ENCODE measurements around the gene ALDH3B1. TPM values are rescaled to one million over a fixed set of nuclear protein-coding genes. Genes with fewer than 3 reads are reported as not detected.

Gene ALDH3B1
- total and polyA plus RNA-seq, 10 of the 15 experiments (the other 5 are each of a cell fraction or from before 2014, with no cell fraction given) = 0.03 to 0.37 (median 0.17) TPM; not detected in 3

GRCh38 chr11:68003846-68004550 is 6.1 kb upstream of the ALDH3B1 start, which contains the start of gene UNC93B1 (continued):
- TF ChIP-seq IRF5 (IDR thresholded peaks at IDR 0.05; ENCODE audit: borderline replicate concordance) = no peak
- peak; percentile 57 for TF ChIP-seq SP1 (IDR thresholded peaks at IDR 0.05; ENCODE audit: low read depth, low read length)
- TF ChIP-seq SMAD1 (IDR thresholded peaks at IDR 0.05; ENCODE audit: low read depth, partially characterized antibody) = no peak
- TF ChIP-seq ZNF687 (IDR thresholded peaks at IDR 0.05) = no peak
- TF ChIP-seq MLLT1 (IDR thresholded peaks at IDR 0.05) = 0 out of 2 replicates have a peak, but pooled peaks have one; percentile 32
- TF ChIP-seq ZBTB11 (CRISPR knock-in tag; IDR thresholded peaks at IDR 0.05) = no peak
- no peak for TF ChIP-seq ZNF622 (IDR thresholded peaks at IDR 0.05)
- no peak for TF ChIP-seq PML (IDR thresholded peaks at IDR 0.05; ENCODE audit: low read length)
- 0 out of 3 replicates have a peak, but pooled peaks have one; percentile 40 for TF ChIP-seq POU2F2 (IDR thresholded peaks at IDR 0.05; ENCODE audit: borderline replicate concordance, low read depth, low read length)
- TF ChIP-seq MTA2 (IDR thresholded peaks at IDR 0.05; ENCODE audit: low read depth) = no peak
- TF ChIP-seq CHD4 (IDR thresholded peaks at IDR 0.05) = 0 out of 2 replicates have a peak, but pooled peaks have one; percentile 82
- no peak for TF ChIP-seq HDGF (IDR thresholded peaks at IDR 0.05)
- peak; percentile 50 for TF ChIP-seq YY1 (IDR thresholded peaks at IDR 0.05; ENCODE audit: low read depth, low read length)
- TF ChIP-seq BCLAF1 (IDR thresholded peaks at IDR 0.05) = no peak
- TF ChIP-seq BACH1 (IDR thresholded peaks at IDR 0.05; ENCODE audit: borderline replicate concordance) = peak; percentile 25; the same call in 1 of the 2 replicates
- TF ChIP-seq ATF7 (IDR thresholded peaks at IDR 0.05; ENCODE audit: low read depth) = no peak
- TF ChIP-seq ZZZ3 (IDR thresholded peaks at IDR 0.05; ENCODE audit: control insufficient read depth, insufficient read length, low read depth) = no peak
